ENCODE measurements around the gene MED15.
"Not testable (repeated sequence)": the region's sequence is repeated elsewhere in the genome, so short reads cannot be mapped to it uniquely, and the experiment has no call there.

Gene MED15

DNA sequence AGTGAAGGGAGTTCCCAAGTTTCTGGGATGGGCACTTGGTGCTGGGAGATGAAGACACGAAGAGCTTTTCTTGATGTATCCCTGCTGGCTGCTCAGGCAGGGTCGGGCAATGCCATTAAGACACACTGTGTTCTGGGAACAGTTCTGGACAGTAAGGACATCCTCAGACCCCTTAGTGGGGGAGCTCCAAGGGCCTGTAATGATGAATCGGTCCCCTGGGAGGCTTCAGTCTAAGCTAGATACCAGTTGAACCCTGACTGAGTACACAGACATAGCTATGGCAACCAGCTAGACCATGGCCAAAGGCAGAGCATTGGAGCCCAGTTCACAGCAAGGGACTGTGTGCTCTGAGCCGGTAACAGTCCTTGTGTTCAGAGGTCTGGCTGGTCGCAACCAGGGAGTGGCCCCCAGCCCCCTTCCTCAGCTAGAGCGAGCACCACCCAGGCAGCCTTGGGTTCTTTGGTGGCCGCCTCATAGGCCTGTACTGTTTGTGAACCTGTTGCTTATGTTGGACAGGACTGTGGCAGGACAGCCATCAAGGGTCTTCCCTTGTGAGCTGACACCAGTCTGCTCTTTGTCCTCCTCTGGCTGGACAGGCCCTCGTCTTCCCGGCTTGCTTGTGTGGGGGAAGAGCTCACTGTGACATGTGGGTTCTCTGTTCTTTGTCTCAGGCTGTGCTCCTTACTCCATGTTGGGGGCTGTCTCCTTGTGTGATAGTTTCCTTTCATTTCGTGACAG is 25.0 kb downstream of the MED15 start:
- DNase-seq, result no peak

DNA sequence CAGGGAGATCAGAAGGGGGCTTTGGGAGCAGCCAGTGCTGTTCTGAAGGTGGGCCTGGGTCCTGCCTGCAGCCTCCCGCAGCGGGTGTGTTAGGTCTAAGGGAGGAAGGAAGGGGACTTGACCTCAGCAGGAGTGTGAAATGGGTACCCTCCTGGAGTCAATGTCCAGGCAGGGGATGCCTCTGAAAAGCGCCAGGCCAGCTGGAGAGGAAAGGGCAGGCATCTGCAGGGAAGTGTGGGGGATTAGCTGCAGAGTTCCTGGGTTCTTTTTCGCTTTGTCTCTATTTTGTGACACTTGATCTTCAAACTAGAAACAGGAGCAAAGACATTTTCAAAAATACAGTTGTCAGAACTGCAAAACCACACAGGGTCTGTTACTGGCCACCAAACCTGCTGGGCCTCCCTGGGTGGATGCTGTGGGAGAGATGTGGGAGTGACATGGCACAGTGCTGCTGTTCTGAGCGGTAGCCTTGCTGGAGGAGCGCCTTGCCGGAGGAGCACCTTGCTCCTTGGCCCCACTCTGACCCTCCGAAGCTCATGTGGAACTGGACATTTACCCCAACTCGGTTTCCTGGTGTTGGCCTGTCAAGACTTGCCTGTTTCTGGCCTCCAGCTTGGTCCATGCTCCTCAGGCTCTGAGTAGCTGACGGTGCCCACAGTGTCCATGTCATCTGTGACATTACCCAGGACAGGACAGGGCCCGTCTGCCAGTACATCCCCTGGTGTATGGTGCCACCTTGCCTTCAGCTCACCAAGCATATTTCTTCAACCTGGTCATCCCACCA is 25.9 kb downstream of the MED15 start:
- no peak for DNase-seq

DNA sequence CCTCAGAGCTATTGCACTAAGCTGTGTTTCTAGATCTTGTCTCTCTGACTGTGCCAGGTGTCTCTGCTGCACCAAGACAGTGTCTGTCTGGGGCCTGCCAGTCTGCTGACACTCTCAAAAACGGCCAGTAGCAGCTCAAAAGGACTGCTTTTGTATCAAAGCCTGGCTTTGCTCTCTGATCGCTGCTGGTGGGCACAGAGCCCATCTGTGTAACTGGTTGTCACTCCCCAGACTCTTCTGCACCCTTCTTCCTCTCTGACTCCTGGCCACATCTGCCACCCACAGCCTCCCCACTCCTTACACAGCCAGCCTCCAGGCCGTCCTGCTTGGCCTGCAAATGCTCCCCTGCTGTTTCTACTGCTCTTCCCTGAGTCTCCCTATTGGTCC is 26.5 kb downstream of the MED15 start:
- no peak for DNase-seq

DNA sequence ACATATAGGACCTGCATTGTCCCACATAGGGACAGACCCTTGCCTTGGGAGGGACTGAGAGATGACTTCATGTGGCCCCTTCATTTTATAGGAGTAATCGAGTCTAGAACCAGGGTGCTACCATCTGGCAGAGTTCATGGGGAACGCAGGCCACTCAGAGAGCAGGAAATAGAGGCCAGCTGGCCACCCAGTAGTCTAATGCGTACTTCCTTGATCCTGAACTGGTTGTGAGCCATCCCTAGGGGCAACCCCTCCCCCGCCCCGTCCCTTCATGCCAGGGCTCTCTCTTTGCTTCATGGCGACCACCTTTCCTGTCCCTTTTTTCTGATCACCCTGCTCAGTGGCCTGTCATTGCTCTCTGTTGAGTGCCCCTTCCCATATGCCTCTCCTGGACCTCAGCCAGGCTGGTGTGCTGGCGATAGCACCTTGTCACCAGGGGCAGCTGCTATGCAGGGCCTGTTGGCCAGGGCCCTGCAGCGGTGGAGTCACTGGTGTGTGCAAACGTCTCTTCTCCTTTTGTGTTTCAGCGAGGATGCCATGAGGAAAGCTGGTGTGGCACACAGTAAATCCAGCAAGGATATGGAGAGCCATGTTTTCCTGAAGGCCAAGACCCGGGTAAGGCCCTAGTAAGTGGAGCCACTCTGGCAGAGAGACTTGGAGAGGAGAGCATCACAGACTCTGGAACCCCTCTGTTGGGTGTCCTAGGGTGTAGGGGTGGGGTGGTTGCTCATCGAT is 29.3 kb downstream of the MED15 start:
- no peak for DNase-seq

DNA sequence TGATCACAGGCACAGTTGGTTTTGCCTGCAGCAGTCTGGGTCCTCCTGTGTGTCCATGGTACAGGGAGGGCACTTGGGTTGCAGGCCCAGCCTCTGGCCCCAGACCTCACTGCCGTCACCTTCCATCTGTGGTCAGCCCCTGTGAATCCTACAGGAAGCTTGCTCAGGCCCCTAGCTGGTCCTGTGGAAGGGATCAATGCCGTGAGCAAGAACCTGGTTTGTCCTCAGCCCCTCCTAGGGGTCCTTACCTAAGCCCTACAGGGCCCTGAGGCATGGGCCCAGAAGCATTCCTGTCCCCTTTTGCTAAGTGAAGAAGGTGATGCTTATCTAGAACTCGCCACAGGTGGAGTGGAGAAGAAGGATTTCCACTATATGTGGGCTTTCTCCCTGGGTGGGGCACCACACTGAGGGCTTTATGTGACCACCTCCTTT is 29.9 kb downstream of the MED15 start:
- no peak for DNase-seq

DNA sequence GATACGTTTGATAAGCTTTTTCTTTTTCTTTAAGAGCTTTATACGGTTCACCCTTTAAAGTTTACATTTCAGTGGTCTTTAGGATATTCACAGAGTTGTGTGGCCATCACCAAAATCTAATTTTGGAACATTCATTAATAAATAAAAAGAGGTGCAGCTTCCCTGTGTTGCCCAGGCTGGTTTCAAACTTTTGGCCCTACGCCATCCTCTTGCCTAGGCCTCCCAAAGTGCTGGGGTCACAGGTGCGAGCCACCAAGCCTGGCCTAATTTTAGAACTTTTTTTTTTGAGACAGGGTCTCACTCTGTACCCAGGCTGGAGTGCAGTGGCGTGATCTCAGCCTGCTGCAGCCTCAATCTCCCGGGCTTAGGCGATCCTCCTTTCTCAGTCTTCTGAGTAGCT is 30.6 kb downstream of the MED15 start:
- DNase-seq, result no peak

DNA sequence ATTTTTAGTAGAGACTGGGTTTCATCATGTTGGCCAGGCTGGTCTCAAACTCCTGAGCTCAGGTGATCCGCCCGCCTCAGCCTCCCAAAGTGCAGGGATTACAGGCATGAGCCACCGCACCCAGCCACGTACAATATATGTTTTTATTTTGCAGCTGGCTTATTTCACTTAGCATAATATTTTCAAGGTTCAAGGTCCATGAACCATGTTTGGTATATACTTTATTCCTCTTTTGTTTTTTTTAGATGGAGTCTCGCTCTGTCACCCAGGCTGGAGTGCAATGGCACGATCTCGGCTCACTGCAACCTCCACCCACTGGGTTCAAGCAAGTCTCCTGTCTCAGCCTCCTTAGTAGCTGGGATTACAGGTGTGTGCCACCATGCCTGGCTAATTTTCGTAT is 31.5 kb downstream of the MED15 start:
- not testable (repeated sequence) for DNase-seq

DNA sequence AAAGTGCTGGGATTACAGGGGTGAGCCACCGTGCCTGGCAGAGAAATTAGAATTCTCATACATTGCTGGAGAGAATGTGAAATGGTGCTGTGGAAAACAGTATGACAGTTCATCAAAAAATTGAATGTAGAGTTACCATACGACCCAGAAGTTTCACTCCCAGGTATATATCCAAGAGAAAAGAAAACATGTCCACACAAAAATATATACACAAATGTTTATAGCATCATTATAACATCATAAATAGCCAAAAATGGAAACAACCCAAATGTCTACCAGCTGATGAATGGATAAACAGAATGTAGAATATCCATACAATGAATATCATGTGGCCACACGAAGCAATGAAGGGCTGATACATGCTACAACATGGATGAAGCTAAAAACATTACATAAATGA is 34.6 kb downstream of the MED15 start:
- DNase-seq, result no peak

DNA sequence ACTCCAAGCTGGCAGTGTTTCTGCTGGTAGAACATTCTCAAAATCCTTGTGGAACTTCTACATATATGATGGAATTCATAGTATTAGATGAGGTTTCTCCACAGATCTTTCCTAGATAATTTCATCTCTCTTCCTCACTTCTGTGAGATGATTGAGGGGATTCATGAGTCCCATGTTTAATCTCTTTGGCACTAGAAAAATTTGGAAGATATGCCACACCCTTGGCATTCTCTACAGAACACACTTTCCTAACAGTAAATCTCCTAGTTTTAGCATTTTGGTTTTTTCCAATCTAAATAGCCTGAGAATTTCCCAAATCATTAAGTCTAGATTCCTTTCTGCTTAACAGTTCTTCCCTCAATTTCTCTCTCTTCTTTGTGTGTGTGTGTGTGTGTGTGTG is 35.3 kb downstream of the MED15 start:
- DNase-seq, result no peak

DNA sequence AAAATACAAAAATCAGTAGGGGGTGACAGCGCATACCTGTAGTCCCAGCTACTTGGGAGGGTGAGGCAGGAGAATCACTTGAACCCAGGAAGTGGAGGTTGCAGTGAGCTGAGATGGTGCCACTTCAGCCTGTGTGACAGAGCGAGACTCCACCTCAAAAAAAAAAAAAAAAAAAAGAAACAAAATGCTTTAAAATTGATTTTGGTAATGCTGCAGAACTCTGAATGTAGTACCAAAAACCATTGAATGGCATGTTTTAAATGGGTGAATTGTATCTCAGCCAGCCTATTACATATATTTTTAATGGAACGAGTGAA is 37.9 kb downstream of the MED15 start:
- DNase-seq, result not testable (repeated sequence)

DNA sequence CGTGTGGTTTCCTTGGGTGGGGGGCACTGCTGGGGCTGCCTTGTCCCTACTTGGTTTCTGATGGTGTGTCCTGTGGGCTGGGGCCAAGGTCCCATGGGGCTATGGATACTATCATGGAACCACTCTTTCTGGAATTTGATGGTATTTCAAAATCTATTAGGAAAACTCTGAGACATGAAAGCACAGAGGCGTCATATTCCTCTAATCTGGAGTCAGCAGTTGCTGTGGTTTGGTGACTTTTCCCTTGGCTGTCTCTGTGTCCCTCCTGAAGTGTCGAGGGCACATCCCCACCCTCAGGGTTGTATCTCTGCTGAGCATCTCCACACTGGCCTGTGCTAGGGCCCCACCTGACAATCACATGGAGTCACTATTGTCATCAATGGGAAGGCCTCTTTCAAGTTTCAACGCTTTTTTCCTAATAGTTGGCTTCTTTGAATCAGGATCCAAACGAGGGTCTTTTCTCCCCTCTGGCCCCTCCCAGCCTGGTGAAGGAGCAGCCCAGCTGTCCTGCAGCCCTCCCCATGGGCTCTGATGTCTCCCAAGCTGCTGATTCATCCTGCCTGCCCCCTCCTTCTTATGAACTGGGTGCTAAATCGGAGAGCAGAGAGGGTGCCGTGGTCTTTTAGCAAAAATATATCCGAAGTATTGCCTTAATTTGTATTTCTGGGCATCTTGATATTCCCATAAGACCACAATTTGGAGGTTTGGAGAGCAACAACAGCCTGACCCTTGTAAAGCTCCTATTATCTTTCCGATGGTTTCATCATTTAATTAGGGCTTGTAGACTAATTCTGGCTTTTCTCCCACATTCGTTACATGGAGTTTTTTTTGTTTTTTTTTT is 38.5 kb downstream of the MED15 start:
- DNase-seq, result no peak

DNA sequence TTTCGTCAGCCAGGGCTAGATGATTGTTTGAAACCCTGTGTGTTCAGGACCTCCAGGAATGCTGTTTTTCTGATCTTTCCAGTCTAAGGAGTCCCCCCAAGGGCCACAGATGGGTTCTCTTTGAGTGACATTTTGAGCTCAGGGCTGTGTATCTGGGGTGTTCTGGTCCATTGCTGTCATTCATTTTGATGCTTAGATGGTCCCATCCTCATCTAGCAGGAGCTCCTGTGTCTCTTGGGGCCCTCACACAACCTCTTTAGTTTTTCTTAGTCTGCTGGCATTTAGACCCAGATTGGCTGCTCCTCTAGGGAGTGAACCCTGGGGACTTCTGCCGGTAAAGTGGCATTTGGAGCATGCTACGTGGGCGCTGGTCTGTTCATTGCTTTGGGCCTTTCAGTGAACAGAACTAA is 39.1 kb downstream of the MED15 start:
- DNase-seq, result no peak

DNA sequence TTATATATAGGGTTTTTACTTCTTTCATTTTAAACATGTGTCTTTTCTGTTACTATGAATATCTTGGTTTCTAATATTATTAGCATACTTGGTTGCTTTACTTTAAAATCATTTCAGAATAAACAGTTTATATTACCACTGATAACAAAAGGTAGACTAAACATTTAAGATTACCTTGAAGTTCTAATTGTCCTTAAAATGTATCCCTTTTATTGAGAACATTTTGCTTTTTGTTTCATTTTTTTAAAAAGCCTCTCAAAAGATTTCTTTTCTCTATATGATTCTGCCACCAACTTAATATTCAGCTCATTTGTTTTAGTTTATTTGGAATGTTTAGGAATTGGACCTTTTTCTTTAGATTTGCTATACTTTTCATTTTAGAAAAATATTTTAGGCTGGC is 39.6 kb downstream of the MED15 start:
- DNase-seq, result no peak

DNA sequence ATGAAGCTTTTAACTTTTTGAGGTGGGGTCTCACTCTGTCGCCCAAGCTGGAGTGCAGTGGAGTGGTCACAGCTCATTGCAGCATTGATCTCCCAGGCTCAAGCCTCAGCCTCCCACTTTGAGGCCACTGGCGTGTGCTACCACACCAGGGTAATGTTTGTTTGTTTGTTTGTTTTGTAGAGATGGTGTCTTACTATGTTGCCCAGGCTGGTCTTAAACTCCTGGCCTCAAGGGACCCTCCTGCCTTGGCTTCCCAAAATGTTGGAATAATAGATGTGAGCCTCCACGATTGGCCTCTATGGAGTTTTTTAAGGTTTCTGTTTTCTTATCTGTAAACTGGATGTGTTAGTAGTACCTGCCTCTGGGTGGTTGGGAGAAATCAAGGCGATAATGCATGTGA is 41.4 kb downstream of the MED15 start:
- no peak for DNase-seq

DNA sequence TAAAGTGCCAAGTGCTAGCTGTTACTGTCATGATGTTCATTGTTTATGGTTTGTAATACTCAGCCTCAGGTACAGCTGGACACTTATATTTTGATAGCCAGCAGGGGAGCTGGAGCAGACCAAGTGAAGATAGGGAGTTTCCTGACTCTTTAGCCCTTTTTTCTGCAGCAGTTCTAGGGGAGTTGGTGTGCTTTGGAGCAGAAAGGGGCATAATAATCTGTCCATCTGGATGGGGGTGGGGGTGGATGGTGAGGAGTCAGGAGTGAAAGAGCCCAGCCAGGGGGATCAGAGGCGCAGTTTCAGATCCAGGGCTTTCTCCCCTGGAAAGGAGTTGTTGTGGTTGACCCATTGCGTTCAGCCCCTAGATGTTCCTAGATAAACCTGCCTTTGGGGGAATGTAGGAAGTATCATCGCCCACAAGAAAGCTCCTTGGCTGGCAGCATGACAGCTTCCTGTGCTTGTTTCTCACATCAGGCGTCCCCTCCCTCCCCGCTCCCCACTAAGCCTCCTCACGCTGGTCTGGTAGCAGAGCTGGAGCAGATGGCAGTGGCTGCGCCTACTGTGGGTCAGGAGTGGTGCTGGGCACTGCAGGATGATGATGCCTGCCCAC is 41.9 kb downstream of the MED15 start:
- peak; percentile 56 to 66 for DNase-seq

DNA sequence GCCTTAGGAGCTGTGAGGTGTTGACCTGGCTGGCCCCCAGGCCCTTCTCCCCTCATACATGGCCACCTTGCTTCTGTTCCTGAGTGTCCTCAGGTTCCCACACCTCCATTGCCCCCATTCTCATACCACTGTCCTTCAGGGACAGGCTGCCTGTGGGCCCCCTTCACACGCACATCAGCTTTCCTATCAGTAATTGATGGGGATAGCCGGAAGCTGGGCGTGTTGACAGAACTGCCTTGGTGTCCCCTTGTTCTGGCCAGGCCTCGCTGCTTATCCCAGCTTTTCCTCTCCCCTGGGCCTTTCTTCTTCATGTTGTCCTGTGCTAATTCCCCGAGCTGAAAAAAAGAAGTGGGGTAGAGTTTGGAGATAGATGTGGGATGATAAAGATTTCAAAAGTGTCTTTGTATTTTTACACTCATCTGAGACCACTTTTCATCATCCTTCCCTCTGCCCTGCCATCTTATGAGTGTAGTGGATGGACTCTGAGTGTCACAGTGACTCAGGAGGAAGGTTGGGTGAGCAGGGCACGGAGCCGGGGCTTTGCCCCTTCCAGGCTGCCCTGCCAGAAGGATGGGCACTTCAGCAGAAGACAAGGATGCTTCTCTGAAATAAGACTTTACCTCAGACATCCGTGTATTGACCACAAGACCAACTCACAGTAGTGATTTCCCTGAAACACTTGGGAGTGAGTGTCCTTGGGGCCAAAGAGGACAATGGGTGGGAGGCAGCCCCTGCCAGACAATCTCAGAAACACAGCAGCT is 42.8 kb downstream of the MED15 start:
- DNase-seq, result no peak

DNA sequence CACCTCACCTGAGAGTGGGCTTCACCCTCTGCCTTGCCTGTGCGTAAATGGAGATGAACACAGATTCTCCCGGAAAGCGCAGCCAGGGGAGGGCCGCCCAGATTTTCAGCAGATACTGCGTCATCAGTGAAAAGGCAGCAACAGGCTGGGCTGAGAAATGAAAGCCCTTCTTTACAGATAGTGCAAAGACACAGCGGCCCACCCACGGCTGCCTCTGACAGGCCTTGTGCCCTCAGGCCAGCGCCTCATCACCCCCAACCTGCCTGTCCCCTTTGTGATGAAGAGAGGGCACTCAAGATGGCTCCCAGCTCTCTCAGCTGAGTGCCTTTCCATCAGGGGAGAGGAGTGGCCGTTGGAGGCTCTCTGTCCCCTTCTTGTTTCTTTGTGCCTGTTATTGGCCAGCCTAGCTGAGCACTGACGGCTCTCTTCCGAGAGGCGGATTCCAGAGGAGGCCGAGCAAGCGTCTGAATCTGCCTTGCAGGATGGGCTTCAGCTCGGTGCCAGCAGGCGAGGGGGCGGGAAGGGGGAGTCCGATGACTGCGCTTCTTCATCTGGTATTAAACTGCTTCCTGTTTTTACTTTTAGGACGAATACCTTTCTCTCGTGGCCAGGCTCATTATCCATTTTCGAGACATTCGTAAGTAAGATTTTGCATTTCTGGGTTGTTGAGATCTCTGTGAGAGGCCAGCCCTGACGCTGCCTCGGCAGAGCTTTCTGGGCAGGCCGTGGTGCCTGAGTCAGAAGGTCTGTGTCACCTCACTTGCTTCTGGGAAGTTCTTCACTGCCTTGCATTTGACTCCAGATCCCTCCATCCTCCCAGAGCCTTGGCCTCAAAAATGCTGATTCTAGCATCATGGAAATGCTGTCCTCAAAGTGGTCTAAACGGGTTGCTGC is 43.7 kb downstream of the MED15 start:
- peak; percentile 49 to 68 for DNase-seq

DNA sequence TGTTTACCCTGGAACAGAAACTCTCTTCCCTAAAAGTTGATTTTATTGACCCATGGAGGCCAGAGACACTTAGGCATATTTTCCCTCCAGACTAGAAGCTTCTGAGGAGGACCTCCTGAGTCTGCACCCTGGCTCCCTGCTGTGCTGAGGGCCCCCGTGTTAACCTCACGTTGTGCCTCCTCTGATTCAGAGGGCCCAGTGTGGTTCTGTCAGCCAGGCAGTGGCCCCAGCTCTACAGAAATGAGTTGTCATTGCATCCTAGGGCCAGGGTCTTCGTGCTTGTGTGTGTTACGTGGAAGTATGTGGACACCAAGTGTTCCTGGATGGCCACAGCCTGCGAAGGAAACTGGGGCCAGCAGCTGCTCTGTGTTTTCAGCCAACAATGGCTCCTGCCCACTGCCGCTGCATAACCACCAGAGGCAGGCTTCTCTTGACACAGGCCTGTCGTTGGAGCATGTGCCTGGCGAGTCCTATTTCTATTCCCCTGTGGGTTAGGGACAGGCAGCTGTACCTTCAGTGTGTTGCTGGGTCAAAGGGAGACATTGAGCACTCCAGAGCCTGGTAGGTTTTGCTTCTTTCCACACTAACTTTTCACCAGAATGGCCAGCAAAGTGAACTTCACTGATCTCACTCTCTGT is 44.5 kb downstream of the MED15 start:
- peak in 1 of 2 donors; percentile 54 for DNase-seq

DNA sequence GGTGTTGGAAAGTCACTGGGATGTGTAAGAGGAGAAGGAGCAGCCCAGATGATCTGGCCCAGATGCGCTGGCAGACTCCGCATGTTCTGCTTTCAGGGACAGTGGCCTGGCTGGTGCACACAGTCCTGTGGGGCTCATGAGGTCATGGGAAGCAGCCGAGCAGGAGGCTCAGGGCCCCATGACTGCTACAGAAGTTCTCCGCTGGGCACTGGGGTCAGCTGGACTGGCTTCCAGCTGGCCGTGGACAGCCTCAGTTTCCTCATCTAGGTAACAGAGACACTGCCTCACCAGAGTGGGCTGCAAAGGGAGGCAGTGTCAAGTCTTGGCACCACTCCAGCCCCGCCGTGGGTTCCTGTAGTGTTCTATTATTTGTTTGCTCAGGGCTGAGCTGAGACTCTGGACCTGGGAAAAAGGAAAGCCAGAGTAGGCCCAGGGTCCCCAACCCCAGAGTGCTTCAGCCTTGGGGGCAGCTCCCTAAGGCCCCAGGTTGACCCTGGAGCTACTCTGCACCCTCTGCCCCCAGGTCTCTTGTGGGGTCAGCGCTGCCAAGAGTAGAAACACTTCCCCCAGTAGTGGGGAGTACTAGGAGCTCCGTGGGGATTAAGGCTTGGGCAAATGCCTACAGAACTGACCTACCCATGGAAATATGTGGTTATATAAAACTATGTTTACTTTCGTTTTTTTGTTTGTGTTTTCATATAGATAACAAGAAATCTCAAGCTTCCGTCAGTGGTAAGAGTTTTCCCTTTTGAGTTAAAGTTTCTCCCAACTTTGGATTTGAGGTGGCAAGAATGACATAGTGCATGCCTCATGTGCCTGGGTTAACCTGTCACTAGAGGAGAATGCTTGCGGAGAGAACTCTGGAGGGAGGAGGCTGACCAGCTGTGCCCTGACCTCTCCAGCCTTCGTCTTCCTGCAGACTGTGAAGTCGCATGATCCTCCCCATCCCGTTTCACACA is 45.3 kb downstream of the MED15 start:
- no peak for DNase-seq
